Measurements from ENCODE around the gene KIF1B. TPM values are rescaled to one million over a fixed set of nuclear protein-coding genes. Genes with fewer than 3 reads are reported as not detected.

The KIF1B gene
- total RNA-seq, 2 experiments from 2014 or later, result 7.9 to 9.7 TPM

- Mint-ChIP-seq H3K27ac (no peak overlapping the region), H3K27me3 (no peaks in the 10 kb centered on the region), H3K36me3 (ENCODE audit: low read depth) (peaks cover 57% of the 10 kb centered on the region), H3K4me3 (no peak overlapping the region), H3K9me3 (no peaks in the 10 kb centered on the region), H3K4me1 (ENCODE audit: low read depth) (no peaks in the 10 kb centered on the region)
- intact Hi-C loops (cut with DNase I, micrococcal nuclease), result no loop called here
- ATAC-seq (ENCODE audit: poor library complexity) (no peak), DNase-seq (no peak)
- Histone ChIP-seq H3K4me1 (ENCODE audit: insufficient read depth, low read length) (no peaks in the 10 kb centered on the region), H3K4me3 (ENCODE audit: low read length) (no peak overlapping the region), H3K27me3 (ENCODE audit: control insufficient read depth in 1 of 2, insufficient read depth in 2 of 2, low read length in 2 of 2) (no peaks in the 10 kb centered on the region), H3K9me3 (ENCODE audit: control insufficient read depth in 1 of 2, insufficient read depth in 1 of 2, low read length in 2 of 2) (no peaks in the 10 kb centered on the region), H3K36me3 (ENCODE audit: insufficient read depth, low read length) (peaks cover 18% of the 10 kb centered on the region), H3K27ac (ENCODE audit: low read depth in 1 of 2, low read length in 2 of 2) (no peak overlapping the region)
- no peak for TF ChIP-seq CTCF (IDR thresholded peaks at IDR 0.05)
- CTCF ChIA-PET, result interaction anchor here (1.3 kb wide), 1 partner anchor 68 kb away, joined by 3 read pairs; the partner anchor contains the start of gene KIF1B
- POLR2A ChIA-PET, result no interaction called here
Measured at GRCh38 chr1:10278880-10279279, 68.5 kb downstream of the KIF1B start.

- Mint-ChIP-seq H3K9me3 (no peaks in the 10 kb centered on the region), H3K27ac (no peak overlapping the region), H3K36me3 (ENCODE audit: low read depth) (peaks cover 57% of the 10 kb centered on the region), H3K27me3 (no peaks in the 10 kb centered on the region), H3K4me3 (no peak overlapping the region), H3K4me1 (ENCODE audit: low read depth) (no peaks in the 10 kb centered on the region)
- POLR2A ChIA-PET, result no interaction called here
- ATAC-seq (ENCODE audit: poor library complexity), result no peak
- intact Hi-C loops (cut with DNase I, micrococcal nuclease), result no loop called here
- H3K9me3 ChIP-seq (ENCODE audit: control insufficient read depth in 1 of 2, insufficient read depth in 1 of 2, low read length in 2 of 2), result no peaks in the 10 kb centered on the region
- no peak overlapping the region for H3K27ac ChIP-seq (ENCODE audit: low read depth in 1 of 2, low read length in 2 of 2)
- DNase-seq, result no peak
- no peak overlapping the region for H3K4me3 ChIP-seq (ENCODE audit: low read length)
- H3K4me1 ChIP-seq (ENCODE audit: insufficient read depth, low read length), result no peaks in the 10 kb centered on the region
- H3K36me3 ChIP-seq (ENCODE audit: insufficient read depth, low read length), result peaks cover 19% of the 10 kb centered on the region
- H3K27me3 ChIP-seq (ENCODE audit: control insufficient read depth in 1 of 2, insufficient read depth in 2 of 2, low read length in 2 of 2), result no peaks in the 10 kb centered on the region
- no peak for TF ChIP-seq CTCF (IDR thresholded peaks at IDR 0.05)
- CTCF ChIA-PET, result no interaction called here
Measured at GRCh38 chr1:10280439-10281350, 70.3 kb downstream of the KIF1B start.

- Histone ChIP-seq H3K9me3 (ENCODE audit: control insufficient read depth in 1 of 2, insufficient read depth in 1 of 2, low read length in 2 of 2) (no peaks in the 10 kb centered on the region), H3K4me1 (ENCODE audit: insufficient read depth, low read length) (no peaks in the 10 kb centered on the region), H3K36me3 (ENCODE audit: insufficient read depth, low read length) (peaks cover 15% of the 10 kb centered on the region), H3K27me3 (ENCODE audit: control insufficient read depth in 1 of 2, insufficient read depth in 2 of 2, low read length in 2 of 2) (no peaks in the 10 kb centered on the region), H3K4me3 (ENCODE audit: low read length) (no peak overlapping the region), H3K27ac (ENCODE audit: low read depth in 1 of 2, low read length in 2 of 2) (no peak overlapping the region)
- no peak overlapping the region for H3K4me3 Mint-ChIP-seq
- DNase-seq (no peak), ATAC-seq (ENCODE audit: poor library complexity) (no peak)
- CTCF ChIA-PET, result no interaction called here
- no peaks in the 10 kb centered on the region for H3K4me1 Mint-ChIP-seq (ENCODE audit: low read depth)
- POLR2A ChIA-PET, result no interaction called here
- peaks cover 50% of the 10 kb centered on the region for H3K36me3 Mint-ChIP-seq (ENCODE audit: low read depth)
- intact Hi-C loops (cut with DNase I, micrococcal nuclease), result no loop called here
- H3K27me3 Mint-ChIP-seq, result no peaks in the 10 kb centered on the region
- no peak overlapping the region for H3K27ac Mint-ChIP-seq
- no peak for TF ChIP-seq CTCF (IDR thresholded peaks at IDR 0.05)
- H3K9me3 Mint-ChIP-seq, result no peaks in the 10 kb centered on the region
Measured at GRCh38 chr1:10283318-10283984, 73.1 kb downstream of the KIF1B start.
